Measurements from ENCODE around the gene MACROD2.

The MACROD2 gene

GRCh38 chr20:14386726-14387125 is 391.4 kb downstream of the MACROD2 start:
- no peak for TF ChIP-seq CSRNP3 (CRISPR knock-in tag; IDR thresholded peaks at IDR 0.05)
- TF ChIP-seq, protein P1, sequence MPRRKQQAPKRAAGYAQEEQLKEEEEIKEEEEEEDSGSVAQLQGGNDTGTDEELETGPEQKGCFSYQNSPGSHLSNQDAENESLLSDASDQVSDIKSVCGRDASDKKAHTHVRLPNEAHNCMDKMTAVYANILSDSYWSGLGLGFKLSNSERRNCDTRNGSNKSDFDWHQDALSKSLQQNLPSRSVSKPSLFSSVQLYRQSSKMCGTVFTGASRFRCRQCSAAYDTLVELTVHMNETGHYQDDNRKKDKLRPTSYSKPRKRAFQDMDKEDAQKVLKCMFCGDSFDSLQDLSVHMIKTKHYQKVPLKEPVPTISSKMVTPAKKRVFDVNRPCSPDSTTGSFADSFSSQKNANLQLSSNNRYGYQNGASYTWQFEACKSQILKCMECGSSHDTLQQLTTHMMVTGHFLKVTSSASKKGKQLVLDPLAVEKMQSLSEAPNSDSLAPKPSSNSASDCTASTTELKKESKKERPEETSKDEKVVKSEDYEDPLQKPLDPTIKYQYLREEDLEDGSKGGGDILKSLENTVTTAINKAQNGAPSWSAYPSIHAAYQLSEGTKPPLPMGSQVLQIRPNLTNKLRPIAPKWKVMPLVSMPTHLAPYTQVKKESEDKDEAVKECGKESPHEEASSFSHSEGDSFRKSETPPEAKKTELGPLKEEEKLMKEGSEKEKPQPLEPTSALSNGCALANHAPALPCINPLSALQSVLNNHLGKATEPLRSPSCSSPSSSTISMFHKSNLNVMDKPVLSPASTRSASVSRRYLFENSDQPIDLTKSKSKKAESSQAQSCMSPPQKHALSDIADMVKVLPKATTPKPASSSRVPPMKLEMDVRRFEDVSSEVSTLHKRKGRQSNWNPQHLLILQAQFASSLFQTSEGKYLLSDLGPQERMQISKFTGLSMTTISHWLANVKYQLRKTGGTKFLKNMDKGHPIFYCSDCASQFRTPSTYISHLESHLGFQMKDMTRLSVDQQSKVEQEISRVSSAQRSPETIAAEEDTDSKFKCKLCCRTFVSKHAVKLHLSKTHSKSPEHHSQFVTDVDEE (CRISPR knock-in tag; IDR thresholded peaks at IDR 0.05): no peak
- TF ChIP-seq, protein P2, sequence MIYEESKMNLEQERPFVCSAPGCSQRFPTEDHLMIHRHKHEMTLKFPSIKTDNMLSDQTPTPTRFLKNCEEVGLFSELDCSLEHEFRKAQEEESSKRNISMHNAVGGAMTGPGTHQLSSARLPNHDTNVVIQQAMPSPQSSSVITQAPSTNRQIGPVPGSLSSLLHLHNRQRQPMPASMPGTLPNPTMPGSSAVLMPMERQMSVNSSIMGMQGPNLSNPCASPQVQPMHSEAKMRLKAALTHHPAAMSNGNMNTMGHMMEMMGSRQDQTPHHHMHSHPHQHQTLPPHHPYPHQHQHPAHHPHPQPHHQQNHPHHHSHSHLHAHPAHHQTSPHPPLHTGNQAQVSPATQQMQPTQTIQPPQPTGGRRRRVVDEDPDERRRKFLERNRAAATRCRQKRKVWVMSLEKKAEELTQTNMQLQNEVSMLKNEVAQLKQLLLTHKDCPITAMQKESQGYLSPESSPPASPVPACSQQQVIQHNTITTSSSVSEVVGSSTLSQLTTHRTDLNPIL (CRISPR knock-in tag; IDR thresholded peaks at IDR 0.05; ENCODE audit: low read depth): no peak
- no peak for TF ChIP-seq SNAI2 (CRISPR knock-in tag; IDR thresholded peaks at IDR 0.05)
- TF ChIP-seq ISL1 (CRISPR knock-in tag; IDR thresholded peaks at IDR 0.05): no peak
- no peak for ATAC-seq

DNA sequence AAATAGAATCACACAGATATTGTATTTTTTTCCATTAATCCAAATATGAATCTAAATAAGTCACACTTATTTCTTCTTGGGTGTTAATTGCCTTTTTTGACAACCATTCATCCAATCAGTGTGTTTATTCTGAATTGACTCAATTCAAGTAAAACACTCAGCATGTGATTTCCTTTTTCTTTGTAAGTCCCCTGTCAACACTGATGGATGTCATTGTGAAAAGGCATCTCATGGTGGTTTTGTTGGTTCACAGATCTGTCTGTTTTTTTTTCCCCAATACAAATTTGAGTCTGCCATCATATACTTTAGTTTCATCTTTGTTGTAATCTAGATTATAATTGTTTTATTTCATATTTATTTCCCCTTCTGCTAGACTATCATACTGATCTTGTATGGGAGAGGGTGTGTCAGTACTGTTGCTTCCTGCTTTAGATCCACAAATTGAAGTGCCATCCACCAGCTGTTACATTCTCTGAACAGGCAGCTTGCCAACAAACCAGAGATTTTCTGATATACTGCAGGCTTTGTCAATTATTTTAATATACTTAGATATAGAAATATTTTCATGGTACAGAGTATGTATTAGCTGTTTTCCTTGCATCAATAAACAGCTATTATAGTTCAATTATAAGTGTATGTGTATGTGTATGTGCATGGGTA is 406.3 kb downstream of the MACROD2 start:
- no peak for TF ChIP-seq CSDC2 (CRISPR knock-in tag; IDR thresholded peaks at IDR 0.05)
- TF ChIP-seq, protein P1 (CRISPR knock-in tag; IDR thresholded peaks at IDR 0.05): 0 out of 2 replicates have a peak, but pooled peaks have one; percentile 54
- TF ChIP-seq TOX (CRISPR knock-in tag; IDR thresholded peaks at IDR 0.05; ENCODE audit: borderline replicate concordance): no peak
- peak; percentile 85 for TF ChIP-seq TCF4 (CRISPR knock-in tag; IDR thresholded peaks at IDR 0.05; ENCODE audit: borderline replicate concordance)
- TF ChIP-seq ZNF565 (CRISPR knock-in tag; conservative IDR thresholded peaks at IDR 0.05; ENCODE audit: low read depth): no peak
- TF ChIP-seq PPARA (CRISPR knock-in tag; IDR thresholded peaks at IDR 0.05; ENCODE audit: borderline replicate concordance): no peak
- TF ChIP-seq OSR1 (CRISPR knock-in tag; IDR thresholded peaks at IDR 0.05): no peak
- no peak for TF ChIP-seq RARB (CRISPR knock-in tag; IDR thresholded peaks at IDR 0.05)
- TF ChIP-seq ISL1 (CRISPR knock-in tag; IDR thresholded peaks at IDR 0.05): peak; percentile 26; the same call in 1 of the 2 replicates
- TF ChIP-seq, protein P3, sequence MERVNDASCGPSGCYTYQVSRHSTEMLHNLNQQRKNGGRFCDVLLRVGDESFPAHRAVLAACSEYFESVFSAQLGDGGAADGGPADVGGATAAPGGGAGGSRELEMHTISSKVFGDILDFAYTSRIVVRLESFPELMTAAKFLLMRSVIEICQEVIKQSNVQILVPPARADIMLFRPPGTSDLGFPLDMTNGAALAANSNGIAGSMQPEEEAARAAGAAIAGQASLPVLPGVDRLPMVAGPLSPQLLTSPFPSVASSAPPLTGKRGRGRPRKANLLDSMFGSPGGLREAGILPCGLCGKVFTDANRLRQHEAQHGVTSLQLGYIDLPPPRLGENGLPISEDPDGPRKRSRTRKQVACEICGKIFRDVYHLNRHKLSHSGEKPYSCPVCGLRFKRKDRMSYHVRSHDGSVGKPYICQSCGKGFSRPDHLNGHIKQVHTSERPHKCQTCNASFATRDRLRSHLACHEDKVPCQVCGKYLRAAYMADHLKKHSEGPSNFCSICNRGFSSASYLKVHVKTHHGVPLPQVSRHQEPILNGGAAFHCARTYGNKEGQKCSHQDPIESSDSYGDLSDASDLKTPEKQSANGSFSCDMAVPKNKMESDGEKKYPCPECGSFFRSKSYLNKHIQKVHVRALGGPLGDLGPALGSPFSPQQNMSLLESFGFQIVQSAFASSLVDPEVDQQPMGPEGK (CRISPR knock-in tag; IDR thresholded peaks at IDR 0.05; ENCODE audit: borderline replicate concordance): no peak
- peak; percentile 51; the same call in 2 of the 3 replicates for ATAC-seq

DNA sequence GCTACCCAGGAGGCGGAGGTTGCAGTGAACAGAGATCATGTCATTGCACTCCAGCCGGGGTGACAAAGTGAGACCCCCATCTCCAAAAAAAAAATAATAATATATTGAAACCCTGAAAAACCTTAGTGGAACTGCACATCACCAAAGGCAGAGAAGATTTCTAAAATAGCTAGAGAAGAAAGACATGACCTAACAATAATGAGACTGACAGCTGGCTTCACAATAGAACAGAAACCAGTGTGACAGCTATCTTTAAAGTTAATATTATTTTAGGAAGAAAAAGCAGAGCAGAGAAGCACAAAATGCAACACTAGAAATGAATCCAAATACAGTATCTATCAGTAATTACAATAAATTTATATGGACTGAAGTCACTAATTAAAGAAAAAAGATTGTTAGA is 409.2 kb downstream of the MACROD2 start:
- no peak for ATAC-seq
- no peak for TF ChIP-seq POU6F1 (CRISPR knock-in tag; IDR thresholded peaks at IDR 0.05; ENCODE audit: borderline replicate concordance, low read depth)
